Endothelial cell of umbilical vein (primary cell): ENCODE data around the gene SOCS3. TPM values are rescaled to one million over a fixed set of nuclear protein-coding genes. Genes with fewer than 3 reads are reported as not detected.

Experiments used
- BruUV-seq: library from RNA; stranded (reverse); fragments of 400-500 nt; replicated peaks from 2 replicates; lab custom pipeline; 2021; lab: Mats Ljungman, UMichigan
- CTCF ChIA-PET: fragments of 300-600, 350-600 bp; sonication (Branson Sonifier 250); formaldehyde crosslinking; loops from one replicate; lab custom pipeline; 2021; ENCODE audit warnings: antibody characterized with exemption, inconsistent platforms; lab: Charles Lee
- POLR2A ChIA-PET: fragments of 300-600, 350-600 bp; sonication (Branson Sonifier 250); formaldehyde crosslinking; loops from one replicate; lab custom pipeline; 2021; ENCODE audit warnings: antibody characterized with exemption, inconsistent platforms; lab: Charles Lee
- DNase-seq: peaks from one replicate; pipeline ENCODE4 v3.0.0-alpha.2; 2011; ENCODE audit warnings: low read depth, low spot score
- FAIRE-seq: peaks from 2 replicates; lab custom pipeline; 2011; peaks lifted over from hg19 to GRCh38; lab: Jason Lieb, UNC
- H2AFZ ChIP-seq: 2 replicates; pipeline ENCODE4 v1.6.0; 2012; ENCODE audit warnings: low read depth, low read length, control low read depth, inconsistent platforms
- H3K27ac ChIP-seq: 2 replicates; pipeline ENCODE4 v1.5.1; 2011; ENCODE audit warnings: low read depth, mild to moderate bottlenecking, control low read depth, low read length, moderate library complexity; ENCODE audit not compliant: insufficient read depth
- H3K27me3 ChIP-seq, 2 experiments: 2 replicates each; pipeline versions ENCODE4 v1.6.0 to v1.6.1; 2011; ENCODE audit warnings: low read length in 2 of 2, mixed read lengths in 1 of 2; ENCODE audit not compliant: control insufficient read depth in 2 of 2, insufficient read depth in 2 of 2
- H3K36me3 ChIP-seq, 2 experiments: 2 replicates in 1 of 2; 3 replicates in 1 of 2; pipeline ENCODE4 v1.5.1; 2011; ENCODE audit warnings: low read length in 2 of 2, mild to moderate bottlenecking in 1 of 2, moderate library complexity in 1 of 2; ENCODE audit not compliant: control insufficient read depth in 2 of 2, insufficient read depth in 2 of 2; ENCODE audit errors: extremely low read depth in 1 of 2
- H3K4me1 ChIP-seq: 3 replicates; pipeline ENCODE4 v1.5.1; 2011; ENCODE audit warnings: mild to moderate bottlenecking, low read length; ENCODE audit not compliant: control insufficient read depth, insufficient read depth; ENCODE audit errors: extremely low read depth
- H3K4me2 ChIP-seq: 2 replicates; pipeline ENCODE4 v1.6.1; 2011; ENCODE audit warnings: low read length, control low read depth, mixed read lengths; ENCODE audit not compliant: insufficient read depth
- H3K4me3 ChIP-seq, 3 experiments: fragments of 200-600 bp in 1 of 3; sonication (generic), shearing (Covaris generic) in 1 of 3; replicated peaks in 1 of 3; 2 replicates each; pipeline ENCODE4 v1.5.1; 2011 to 2016; ENCODE audit warnings: control low read depth in 3 of 3, low read length in 3 of 3, mild to moderate bottlenecking in 2 of 3, inconsistent platforms in 1 of 3, low read depth in 1 of 3, moderate library complexity in 1 of 3; ENCODE audit not compliant: insufficient read depth in 1 of 3
- H3K79me2 ChIP-seq: 2 replicates; pipeline ENCODE4 v1.6.0; 2012; ENCODE audit warnings: low read length, inconsistent platforms; ENCODE audit not compliant: control insufficient read depth, insufficient read depth
- H3K9ac ChIP-seq: replicated peaks from 2 replicates; pipeline ENCODE3; 2011; ENCODE audit warnings: low read length, control low read depth; ENCODE audit not compliant: insufficient read depth; ENCODE audit errors: extremely low read depth
- H3K9me1 ChIP-seq: replicated peaks from 3 replicates; pipeline ENCODE4 v1.6.0; 2011; ENCODE audit warnings: mild to moderate bottlenecking, low read length; ENCODE audit not compliant: control insufficient read depth, insufficient read depth; ENCODE audit errors: extremely low read depth
- H3K9me3 ChIP-seq: replicated peaks from 2 replicates; pipeline ENCODE4 v1.5.1; 2012; ENCODE audit warnings: low read length, inconsistent platforms; ENCODE audit not compliant: control insufficient read depth, insufficient read depth
- H4K20me1 ChIP-seq: replicated peaks from 2 replicates; pipeline ENCODE3; 2011; ENCODE audit warnings: mild to moderate bottlenecking, low read length; ENCODE audit not compliant: control insufficient read depth, insufficient read depth; ENCODE audit errors: extremely low read depth
- CTCF ChIP-seq, 2 donors: IDR thresholded peaks; 1 replicate in 1 of 2; 2 replicates in 1 of 2; pipeline ENCODE4 v1.5.1; 2011; ENCODE audit warnings: low read length in 2 of 2, mild to moderate bottlenecking in 2 of 2, moderate library complexity in 2 of 2, control low read depth in 1 of 2, inconsistent platforms in 1 of 2, low read depth in 1 of 2; ENCODE audit not compliant: insufficient read depth in 1 of 2; ENCODE audit errors: extremely low read depth in 1 of 2
- EZH2 ChIP-seq: IDR thresholded peaks from 2 replicates; pipeline ENCODE4 v1.6.1; 2012; ENCODE audit warnings: borderline replicate concordance, low read depth, mild to moderate bottlenecking, moderate library complexity, low read length, inconsistent platforms; ENCODE audit not compliant: severe bottlenecking
- FOS ChIP-seq: IDR thresholded peaks from 2 replicates; pipeline ENCODE4 v1.6.1; 2011; ENCODE audit warnings: mild to moderate bottlenecking, low read length, moderate library complexity, borderline replicate concordance; ENCODE audit not compliant: insufficient read depth
- GATA2 ChIP-seq: IDR thresholded peaks from 2 replicates; pipeline ENCODE4 v1.7.0; 2011; ENCODE audit warnings: low read depth, mild to moderate bottlenecking, moderate library complexity, mixed read lengths, low read length; ENCODE audit not compliant: insufficient read length, insufficient read depth
- JUN ChIP-seq: IDR thresholded peaks from 2 replicates; pipeline ENCODE4 v1.6.1; 2011; ENCODE audit warnings: borderline replicate concordance, low read depth; ENCODE audit not compliant: insufficient read length, insufficient read depth
- MAX ChIP-seq: IDR thresholded peaks from 2 replicates; pipeline ENCODE4 v1.6.1; 2011; ENCODE audit not compliant: insufficient read depth, insufficient read length
- MYC ChIP-seq: IDR thresholded peaks from one replicate; pipeline ENCODE4 v1.6.1; 2011; ENCODE audit warnings: mild to moderate bottlenecking, low read depth, low read length
- POLR2A ChIP-seq: IDR thresholded peaks from 2 replicates; pipeline ENCODE4 v1.6.1; 2012; ENCODE audit warnings: low read depth, mild to moderate bottlenecking, control low read depth, low read length
- POLR2AphosphoS5 ChIP-seq: IDR thresholded peaks from 2 replicates; pipeline ENCODE4 v1.6.1; 2012; ENCODE audit warnings: low read depth, mild to moderate bottlenecking, control low read depth, low read length, moderate library complexity; ENCODE audit not compliant: insufficient read depth
- dilution Hi-C: fragments of 300-500 bp; cut with MboI; formaldehyde crosslinking; loops from one replicate; pipeline ENCODE4 v1.15.0; 2019; ENCODE audit warnings: low sequenced_read_pairs; ENCODE audit not compliant: extremely low pct_ligation_motif_present
- intact Hi-C: fragments of 100-400 bp; cut with micrococcal nuclease; formaldehyde crosslinking; loops from one replicate; pipeline ENCODE4 v1.10.0; 2022
- polyA plus RNA-seq, 4 experiments: library from polyadenylated mRNA; depleted of rRNA in 3 of 4; stranded (reverse) in 3 of 4; unstranded in 1 of 4; fragments of >200 nt; gene quantifications; 2 replicates each; pipeline versions ENCODE4 v1.2.1 to v1.2.3, GENCODE V29; 2011 to 2012; ENCODE audit warnings: missing spikeins in 1 of 4
- total RNA-seq: library from RNA; stranded (reverse); gene quantifications from 2 replicates; pipeline ENCODE4 v1.2.3, GENCODE V29; 2021

SOCS3 gene
- total and polyA plus RNA-seq, 2 donors (not counting 3 experiments of a cell fraction or from before 2014, with no cell fraction given): 6.2 to 14.3 TPM

GRCh38 chr17:78322858-78323455 lies 36.9 kb downstream of the SOCS3 start:
- intact Hi-C loops: no loop called here
- Histone ChIP-seq H3K9me1 (no peaks in the 10 kb centered on the region), H3K4me2 (no peak overlapping the region), H3K9ac (no peak overlapping the region), H3K27ac (peak overlapping the region; percentile 90), H2AFZ (peak overlapping the region; percentile 11), H3K79me2 (no peaks in the 10 kb centered on the region), H3K9me3 (no peaks in the 10 kb centered on the region), H4K20me1 (no peaks in the 10 kb centered on the region), H3K27me3 (no peaks in the 10 kb centered on the region), H3K4me3 (no peak overlapping the region), H3K36me3 (no peaks in the 10 kb centered on the region), H3K4me1 (peaks cover 28% of the 10 kb centered on the region)
- ChIA-PET CTCF (no interaction called here), POLR2A (no interaction called here)
- TF ChIP-seq EZH2: no peak
- no peak for TF ChIP-seq GATA2
- TF ChIP-seq MAX: no peak
- no peak for TF ChIP-seq FOS
- no peak for TF ChIP-seq POLR2A
- no peak for TF ChIP-seq POLR2AphosphoS5
- no peak for TF ChIP-seq JUN
- TF ChIP-seq CTCF (IDR thresholded peaks at IDR 0.05; ENCODE audit: extremely low read depth in 1 of 2, insufficient read depth in 1 of 2, low read depth in 1 of 2, low read length in 2 of 2): no peak
- no peak for TF ChIP-seq MYC
- DNase-seq (no peak), FAIRE-seq (no peak)
- dilution Hi-C loops: no loop called here
- no TSS peak for BruUV-seq
